COR-L47 (cell line): ENCODE data around the gene SULT1A2.
"Not testable (repeated sequence)": the region's sequence is repeated elsewhere in the genome, so short reads cannot be mapped to it uniquely, and the experiment has no call there.

Source experiments
- DNase-seq: peaks from one replicate; lab custom pipeline; 2025; lab: John Stamatoyannopoulos, UW

Gene SULT1A2

GRCh38 chr16:28596840-28597691 lies at the start of gene SULT1A2:
Gene SULT1A2 (minus strand): TSS chr16:28597050. CDS start chr16:28595930, 1,120 bp downstream.
- no peak for DNase-seq

GRCh38 chr16:28639959-28640358 lies 43.1 kb upstream of the SULT1A2 start:
- DNase-seq, result not testable (repeated sequence)

- DNase-seq, result not testable (repeated sequence)
These were observed 41.5 kb upstream of the SULT1A2 start for GRCh38 chr16:28638359-28638758.

GRCh38 chr16:28637765-28638164 lies 40.9 kb upstream of the SULT1A2 start, which contains the start of gene NPIPB8:
Gene NPIPB8 (plus strand): TSS chr16:28638065. CDS start chr16:28638361, 296 bp downstream.
- DNase-seq, result not testable (repeated sequence)

- not testable (repeated sequence) for DNase-seq
These were observed 39.4 kb upstream of the SULT1A2 start for GRCh38 chr16:28636093-28636823.

- not testable (repeated sequence) for DNase-seq
These were observed 34.1 kb upstream of the SULT1A2 start for GRCh38 chr16:28630905-28631304.

- peak; percentile 83 for DNase-seq
These were observed 26.4 kb upstream of the SULT1A2 start for GRCh38 chr16:28623172-28623711.

- DNase-seq, result not testable (repeated sequence)
These were observed 25.8 kb upstream of the SULT1A2 start for GRCh38 chr16:28622532-28623171.

- DNase-seq, result no peak
These were observed 24.8 kb upstream of the SULT1A2 start for GRCh38 chr16:28621481-28622155.

GRCh38 chr16:28620316-28620715 lies 23.5 kb upstream of the SULT1A2 start:
- DNase-seq, result not testable (repeated sequence)

- no peak for DNase-seq
These were observed 21.0 kb upstream of the SULT1A2 start for GRCh38 chr16:28617874-28618273.

- DNase-seq, result no peak
These were observed 19.8 kb upstream of the SULT1A2 start for GRCh38 chr16:28616636-28617035.

- DNase-seq, result not testable (repeated sequence)
These were observed 19.4 kb upstream of the SULT1A2 start for GRCh38 chr16:28616224-28616577.

GRCh38 chr16:28615486-28616223 lies 18.8 kb upstream of the SULT1A2 start:
- peak; percentile 9 for DNase-seq

GRCh38 chr16:28614561-28614960 lies 17.7 kb upstream of the SULT1A2 start:
- not testable (repeated sequence) for DNase-seq

- DNase-seq, result not testable (repeated sequence)
These were observed 17.1 kb upstream of the SULT1A2 start for GRCh38 chr16:28613912-28614311.

- DNase-seq, result not testable (repeated sequence)
These were observed 15.8 kb upstream of the SULT1A2 start for GRCh38 chr16:28612359-28613280.

GRCh38 chr16:28610595-28611191 lies 13.8 kb upstream of the SULT1A2 start:
- DNase-seq, result no peak
